HFF-Myc (cell line): ENCODE results near the gene ALOX12B.
A peak's percentile ranks its signal among the peaks of the same experiment; 100 is the strongest.
"Not testable (repeated sequence)": the region's sequence is repeated elsewhere in the genome, so short reads cannot be mapped to it uniquely, and the experiment has no call there.

Source experiments
- DNase-seq: peaks from one replicate; pipeline ENCODE4 v3.0.0-alpha.2; 2011; ENCODE audit warnings: low read depth; ENCODE audit errors: extremely low read depth
- H3K4me3 ChIP-seq: replicated peaks from 2 replicates; pipeline ENCODE4 v1.5.1; 2011; ENCODE audit warnings: low read depth, mild to moderate bottlenecking, control low read depth, low read length
- CTCF ChIP-seq: IDR thresholded peaks from 2 replicates; pipeline ENCODE4 v1.5.1; 2012; ENCODE audit warnings: mild to moderate bottlenecking, low read depth, low read length, control low read depth; ENCODE audit errors: missing control alignments

ALOX12B gene

GRCh38 chr17:8109661-8110455, 22.3 kb upstream of the ALOX12B start:
- DNase-seq, result no peak
- H3K4me3 ChIP-seq, result no peak overlapping the region
- TF ChIP-seq CTCF, result peak; percentile 79

GRCh38 chr17:8108972-8109660, 21.6 kb upstream of the ALOX12B start:
- H3K4me3 ChIP-seq, result no peak overlapping the region
- no peak for DNase-seq
- no peak for TF ChIP-seq CTCF

GRCh38 chr17:8106980-8107379, 19.5 kb upstream of the ALOX12B start:
- H3K4me3 ChIP-seq, DNase-seq: not testable (repeated sequence)

GRCh38 chr17:8105957-8106398, 18.5 kb upstream of the ALOX12B start:
- DNase-seq, result no peak
- no peak for TF ChIP-seq CTCF
- no peak overlapping the region for H3K4me3 ChIP-seq

GRCh38 chr17:8104911-8105310, 17.4 kb upstream of the ALOX12B start:
- DNase-seq, result no peak
- TF ChIP-seq CTCF, result no peak
- no peak overlapping the region for H3K4me3 ChIP-seq

- H3K4me3 ChIP-seq, result no peak overlapping the region
- DNase-seq, result no peak
- no peak for TF ChIP-seq CTCF
Observed at GRCh38 chr17:8103549-8103948, 16.0 kb upstream of the ALOX12B start.

GRCh38 chr17:8101721-8102120, 14.2 kb upstream of the ALOX12B start:
- no peak for TF ChIP-seq CTCF
- H3K4me3 ChIP-seq, result no peak overlapping the region
- DNase-seq, result no peak
